ENCODE data around the gene NSF.
"Not testable (repeated sequence)": the region's sequence is repeated elsewhere in the genome, so short reads cannot be mapped to it uniquely, and the experiment has no call there.

NSF gene

GRCh38 chr17:46756081-46756735 is 165.7 kb downstream of the NSF start:
- DNase-seq (ENCODE audit: low read depth) = no peak

GRCh38 chr17:46756861-46757260 is 166.4 kb downstream of the NSF start:
- no peak for DNase-seq (ENCODE audit: low read depth)

- not testable (repeated sequence) for DNase-seq (ENCODE audit: low read depth)
Observed at GRCh38 chr17:46757588-46757987, 167.1 kb downstream of the NSF start.

GRCh38 chr17:46758614-46759013 is 168.1 kb downstream of the NSF start:
- DNase-seq (ENCODE audit: low read depth) = no peak

- no peak for DNase-seq (ENCODE audit: low read depth)
Observed at GRCh38 chr17:46759141-46759540, 168.7 kb downstream of the NSF start.

GRCh38 chr17:46763416-46763815 is 172.9 kb downstream of the NSF start:
- DNase-seq (ENCODE audit: low read depth) = no peak

- no peak for DNase-seq (ENCODE audit: low read depth)
Observed at GRCh38 chr17:46764000-46764708, 173.7 kb downstream of the NSF start.

GRCh38 chr17:46764709-46765401 is 174.4 kb downstream of the NSF start:
- DNase-seq (ENCODE audit: low read depth) = peak; percentile 74

GRCh38 chr17:46765453-46765852 is 175.0 kb downstream of the NSF start:
- no peak for DNase-seq (ENCODE audit: low read depth)

- DNase-seq (ENCODE audit: low read depth) = no peak
Observed at GRCh38 chr17:46766493-46767491, 176.3 kb downstream of the NSF start.

- DNase-seq (ENCODE audit: low read depth) = no peak
Observed at GRCh38 chr17:46768540-46768870, 178.0 kb downstream of the NSF start.

- not testable (repeated sequence) for DNase-seq (ENCODE audit: low read depth)
Observed at GRCh38 chr17:46768896-46769295, 178.4 kb downstream of the NSF start.

- DNase-seq (ENCODE audit: low read depth) = peak; percentile 52
Observed at GRCh38 chr17:46769531-46770438, 179.3 kb downstream of the NSF start.

- no peak for DNase-seq (ENCODE audit: low read depth)
Observed at GRCh38 chr17:46770439-46770817, 180.0 kb downstream of the NSF start.

- peak; percentile 36 for DNase-seq (ENCODE audit: low read depth)
Observed at GRCh38 chr17:46770818-46771560, 180.5 kb downstream of the NSF start.

- no peak for DNase-seq (ENCODE audit: low read depth)
Observed at GRCh38 chr17:46771561-46772474, 181.3 kb downstream of the NSF start.

GRCh38 chr17:46772475-46773220 is 182.2 kb downstream of the NSF start:
- DNase-seq (ENCODE audit: low read depth) = no peak

- no peak for DNase-seq (ENCODE audit: low read depth)
Observed at GRCh38 chr17:46773221-46773605, 182.7 kb downstream of the NSF start.

Data from iris pigment epithelial cell (primary cell).